ENCODE measurements around the gene CCDC88B. TPM values are rescaled to one million over a fixed set of nuclear protein-coding genes. Genes with fewer than 3 reads are reported as not detected.
"Not testable (repeated sequence)": the region's sequence is repeated elsewhere in the genome, so short reads cannot be mapped to it uniquely, and the experiment has no call there.

The CCDC88B gene
- total and polyA plus RNA-seq, 2 donors (not counting 1 experiment from before 2014, with no cell fraction given), result 0.56 to 3.1 TPM

GRCh38 chr11:64305691-64306562, 34.1 kb upstream of the CCDC88B start:
- peaks cover 6% of the 10 kb centered on the region for H3K4me1 ChIP-seq (ENCODE audit: control insufficient read depth, extremely low read depth, insufficient read depth, low read length)
- H3K4me2 ChIP-seq (ENCODE audit: extremely low read depth, insufficient read depth, low read length), result peak overlapping the region; percentile 91
- DNase-seq (ENCODE audit: low read depth in 2 of 2), result peak; percentile 20 to 51
- peak overlapping the region; percentile 67 to 72 (median 70) for H3K4me3 ChIP-seq (replicated peaks in 1 of 4; ENCODE audit: control extremely low read depth in 1 of 4, insufficient read depth in 1 of 4, low read depth in 3 of 4, low read length in 4 of 4)
- TF ChIP-seq CTCF (conservative IDR thresholded peaks at IDR 0.05 in 1 of 2, IDR thresholded peaks at IDR 0.05 in 1 of 2; ENCODE audit: low read depth in 1 of 2, low read length in 2 of 2), result peak; percentile 13 to 17
- no peak for TF ChIP-seq EZH2 (IDR thresholded peaks at IDR 0.05; ENCODE audit: low read length, missing control alignments)
- H3K9me3 ChIP-seq (ENCODE audit: control insufficient read depth, insufficient read depth, low read depth, low read length), result no peaks in the 10 kb centered on the region
- peak overlapping the region; percentile 50 for H3K9ac ChIP-seq (ENCODE audit: insufficient read depth, low read length)
- peak overlapping the region; percentile 58 for H3K27ac ChIP-seq (ENCODE audit: insufficient read depth, low read length)
- no peaks in the 10 kb centered on the region for H4K20me1 ChIP-seq (ENCODE audit: control insufficient read depth, extremely low read depth, insufficient read depth, low read length)
- H3K36me3 ChIP-seq (ENCODE audit: control insufficient read depth, insufficient read depth, low read length), result peaks cover 2% of the 10 kb centered on the region
- H2AFZ ChIP-seq (ENCODE audit: low read length), result peak overlapping the region; percentile 8
- peaks cover 3% of the 10 kb centered on the region for H3K79me2 ChIP-seq (ENCODE audit: control insufficient read depth, insufficient read depth, low read length)
- no peaks in the 10 kb centered on the region for H3K27me3 ChIP-seq (ENCODE audit: control insufficient read depth, insufficient read depth, low read length)

GRCh38 chr11:64306563-64306875, 33.5 kb upstream of the CCDC88B start:
- TF ChIP-seq EZH2 (IDR thresholded peaks at IDR 0.05; ENCODE audit: low read length, missing control alignments) (no peak), CTCF (conservative IDR thresholded peaks at IDR 0.05 in 1 of 2, IDR thresholded peaks at IDR 0.05 in 1 of 2; ENCODE audit: low read depth in 1 of 2, low read length in 2 of 2) (no peak)
- Histone ChIP-seq H3K4me1 (ENCODE audit: control insufficient read depth, extremely low read depth, insufficient read depth, low read length) (peaks cover 6% of the 10 kb centered on the region), H2AFZ (ENCODE audit: low read length) (peak overlapping the region; percentile 8), H3K4me3 (replicated peaks in 1 of 4; ENCODE audit: control extremely low read depth in 1 of 4, insufficient read depth in 1 of 4, low read depth in 3 of 4, low read length in 4 of 4) (peak overlapping the region; percentile 67 to 72 (median 70)), H4K20me1 (ENCODE audit: control insufficient read depth, extremely low read depth, insufficient read depth, low read length) (no peaks in the 10 kb centered on the region), H3K79me2 (ENCODE audit: control insufficient read depth, insufficient read depth, low read length) (peaks cover 3% of the 10 kb centered on the region), H3K4me2 (ENCODE audit: extremely low read depth, insufficient read depth, low read length) (peak overlapping the region; percentile 91), H3K27me3 (ENCODE audit: control insufficient read depth, insufficient read depth, low read length) (no peaks in the 10 kb centered on the region), H3K9me3 (ENCODE audit: control insufficient read depth, insufficient read depth, low read depth, low read length) (no peaks in the 10 kb centered on the region), H3K9ac (ENCODE audit: insufficient read depth, low read length) (peak overlapping the region; percentile 11), H3K36me3 (ENCODE audit: control insufficient read depth, insufficient read depth, low read length) (peaks cover 2% of the 10 kb centered on the region), H3K27ac (ENCODE audit: insufficient read depth, low read length) (no peak overlapping the region)
- no peak for DNase-seq (ENCODE audit: low read depth in 2 of 2)

DNA sequence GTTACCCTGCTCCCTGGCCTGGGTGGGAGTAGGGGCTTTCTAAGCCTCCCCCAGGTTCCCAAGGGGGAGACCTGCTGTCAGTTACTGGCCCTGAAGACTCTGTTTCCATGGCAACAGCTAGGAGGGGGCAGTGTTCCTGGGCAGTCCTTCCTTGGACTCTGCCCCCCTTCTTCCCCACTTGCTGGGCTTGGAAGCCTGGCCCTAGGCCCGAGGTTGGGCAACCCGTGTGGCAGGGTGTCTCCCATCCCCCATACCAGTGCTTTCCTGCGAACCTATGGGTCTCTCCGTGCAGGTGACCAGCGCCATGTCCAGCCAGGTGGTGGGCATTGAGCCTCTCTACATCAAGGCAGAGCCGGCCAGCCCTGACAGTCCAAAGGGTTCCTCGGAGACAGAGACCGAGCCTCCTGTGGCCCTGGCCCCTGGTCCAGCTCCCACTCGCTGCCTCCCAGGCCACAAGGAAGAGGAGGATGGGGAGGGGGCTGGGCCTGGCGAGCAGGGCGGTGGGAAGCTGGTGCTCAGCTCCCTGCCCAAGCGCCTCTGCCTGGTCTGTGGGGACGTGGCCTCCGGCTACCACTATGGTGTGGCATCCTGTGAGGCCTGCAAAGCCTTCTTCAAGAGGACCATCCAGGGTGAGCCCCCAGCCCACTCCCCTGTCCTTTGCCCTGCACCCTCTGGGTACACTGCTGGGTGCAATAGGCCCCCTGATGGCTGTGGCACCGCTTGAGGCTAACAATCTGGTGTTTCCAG, 33.0 kb upstream of the CCDC88B start:
- H3K27me3 ChIP-seq (ENCODE audit: control insufficient read depth, insufficient read depth, low read length), result no peaks in the 10 kb centered on the region
- peaks cover 2% of the 10 kb centered on the region for H3K36me3 ChIP-seq (ENCODE audit: control insufficient read depth, insufficient read depth, low read length)
- H3K27ac ChIP-seq (ENCODE audit: insufficient read depth, low read length), result no peak overlapping the region
- H3K4me2 ChIP-seq (ENCODE audit: extremely low read depth, insufficient read depth, low read length), result peak overlapping the region; percentile 91
- H3K9ac ChIP-seq (ENCODE audit: insufficient read depth, low read length), result peak overlapping the region; percentile 13
- no peak overlapping the region for H2AFZ ChIP-seq (ENCODE audit: low read length)
- H3K9me3 ChIP-seq (ENCODE audit: control insufficient read depth, insufficient read depth, low read depth, low read length), result no peaks in the 10 kb centered on the region
- peaks cover 3% of the 10 kb centered on the region for H3K79me2 ChIP-seq (ENCODE audit: control insufficient read depth, insufficient read depth, low read length)
- H3K4me1 ChIP-seq (ENCODE audit: control insufficient read depth, extremely low read depth, insufficient read depth, low read length), result peaks cover 6% of the 10 kb centered on the region
- peak overlapping the region in 2 of 4 experiments; percentile 68 to 71 for H3K4me3 ChIP-seq (replicated peaks in 1 of 4; ENCODE audit: control extremely low read depth in 1 of 4, insufficient read depth in 1 of 4, low read depth in 3 of 4, low read length in 4 of 4)
- TF ChIP-seq EZH2 (IDR thresholded peaks at IDR 0.05; ENCODE audit: low read length, missing control alignments) (no peak), CTCF (conservative IDR thresholded peaks at IDR 0.05 in 1 of 2, IDR thresholded peaks at IDR 0.05 in 1 of 2; ENCODE audit: low read depth in 1 of 2, low read length in 2 of 2) (no peak)
- no peaks in the 10 kb centered on the region for H4K20me1 ChIP-seq (ENCODE audit: control insufficient read depth, extremely low read depth, insufficient read depth, low read length)
- no peak for DNase-seq (ENCODE audit: low read depth in 2 of 2)

DNA sequence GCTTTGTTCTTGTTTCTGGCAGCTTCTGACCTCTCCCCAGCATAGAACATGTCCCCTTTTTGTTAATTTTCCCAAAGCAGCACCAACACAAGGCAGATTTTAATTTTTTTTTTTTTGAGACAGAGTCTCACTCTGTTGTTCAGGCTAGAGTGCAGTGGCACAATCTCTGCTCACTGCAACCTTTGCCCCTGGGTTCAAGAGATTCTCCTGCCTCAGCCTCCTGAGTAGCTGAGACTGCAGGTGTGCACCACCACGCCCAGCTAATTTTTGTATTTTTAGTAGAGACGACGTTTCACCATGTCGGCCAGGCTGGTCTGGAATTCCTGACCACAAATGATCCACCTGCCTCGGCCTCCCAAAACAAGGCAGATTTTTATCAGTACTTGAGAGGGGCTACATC, 32.2 kb upstream of the CCDC88B start:
- not testable (repeated sequence) for DNase-seq (ENCODE audit: low read depth in 2 of 2); H3K4me3 ChIP-seq (replicated peaks in 1 of 4; ENCODE audit: control extremely low read depth in 1 of 4, insufficient read depth in 1 of 4, low read depth in 3 of 4, low read length in 4 of 4); H3K9ac ChIP-seq (ENCODE audit: insufficient read depth, low read length); H4K20me1 ChIP-seq (ENCODE audit: control insufficient read depth, extremely low read depth, insufficient read depth, low read length); H2AFZ ChIP-seq (ENCODE audit: low read length); H3K79me2 ChIP-seq (ENCODE audit: control insufficient read depth, insufficient read depth, low read length); H3K9me3 ChIP-seq (ENCODE audit: control insufficient read depth, insufficient read depth, low read depth, low read length); H3K4me2 ChIP-seq (ENCODE audit: extremely low read depth, insufficient read depth, low read length); H3K36me3 ChIP-seq (ENCODE audit: control insufficient read depth, insufficient read depth, low read length); H3K4me1 ChIP-seq (ENCODE audit: control insufficient read depth, extremely low read depth, insufficient read depth, low read length); H3K27ac ChIP-seq (ENCODE audit: insufficient read depth, low read length); H3K27me3 ChIP-seq (ENCODE audit: control insufficient read depth, insufficient read depth, low read length)

Data from fibroblast of lung (primary cell).